Muscle of back (tissue), 11 donors: Measurements from ENCODE around the gene PRPH. TPM values are rescaled to one million over a fixed set of nuclear protein-coding genes. Genes with fewer than 3 reads are reported as not detected.
"Not testable (repeated sequence)": the region's sequence is repeated elsewhere in the genome, so short reads cannot be mapped to it uniquely, and the experiment has no call there.

ENCODE experiments used
- DNase-seq, 3 donors: peaks; one replicate each; pipeline versions ENCODE4 v3.0.0 to v3.0.0-alpha.2; 2013
- polyA plus RNA-seq, 10 donors: library from polyadenylated mRNA; unstranded; fragments of 120-200 nt; gene quantifications; one replicate each; pipeline ENCODE4 v1.2.1, GENCODE V29; 2013; ENCODE audit not compliant: insufficient read length in 10 of 10

Gene PRPH
- polyA plus RNA-seq, 10 donors = 1.2 to 2.8 (median 1.4) TPM

GRCh38 chr12:49276304-49277290 lies 18.4 kb upstream of the PRPH start:
- DNase-seq = no peak

- no peak for DNase-seq
Measured at GRCh38 chr12:49277466-49277865, 17.5 kb upstream of the PRPH start.

- no peak for DNase-seq
Measured at GRCh38 chr12:49279706-49280159, 15.2 kb upstream of the PRPH start.

- not testable (repeated sequence) for DNase-seq
Measured at GRCh38 chr12:49280545-49280944, 14.4 kb upstream of the PRPH start.

- DNase-seq = no peak
Measured at GRCh38 chr12:49282302-49282701, 12.6 kb upstream of the PRPH start.

- not testable (repeated sequence) for DNase-seq
Measured at GRCh38 chr12:49282740-49283375, 12.1 kb upstream of the PRPH start.

- no peak for DNase-seq
Measured at GRCh38 chr12:49283541-49284429, 11.2 kb upstream of the PRPH start.

GRCh38 chr12:49284672-49285071 lies 10.3 kb upstream of the PRPH start:
- no peak for DNase-seq

- DNase-seq = no peak
Measured at GRCh38 chr12:49287876-49288275, 7.1 kb upstream of the PRPH start.

- DNase-seq = peak; percentile 38 to 75 (median 63)
Measured at GRCh38 chr12:49288412-49288853, 6.5 kb upstream of the PRPH start.

GRCh38 chr12:49288922-49289555 lies 5.9 kb upstream of the PRPH start:
- no peak for DNase-seq

- no peak for DNase-seq
Measured at GRCh38 chr12:49292729-49293055, 2.3 kb upstream of the PRPH start.

GRCh38 chr12:49293056-49293956 lies 1.6 kb upstream of the PRPH start:
- DNase-seq = peak; percentile 17 to 80 (median 49)

GRCh38 chr12:49294086-49294803 lies 702 bp upstream of the PRPH start:
- DNase-seq = no peak

- DNase-seq = no peak
Measured at GRCh38 chr12:49294804-49295081, 204 bp upstream of the PRPH start.

GRCh38 chr12:49296034-49296835 lies 1.3 kb downstream of the PRPH start:
- peak in 1 of 3 donors; percentile 42 for DNase-seq

- peak in 1 of 3 donors; percentile 27 for DNase-seq
Measured at GRCh38 chr12:49296836-49297694, 2.1 kb downstream of the PRPH start.

GRCh38 chr12:49297695-49298060 lies 2.7 kb downstream of the PRPH start:
- no peak for DNase-seq
